Posterior vena cava (tissue), 2 donors: ENCODE measurements around the gene LGALS1. TPM values are rescaled to one million over a fixed set of nuclear protein-coding genes. Genes with fewer than 3 reads are reported as not detected.

Experiments used
- DNase-seq: peaks from one replicate; pipeline ENCODE4 v3.0.0-alpha.2; 2020; ENCODE audit warnings: low spot score
- intact Hi-C, 2 donors: fragments of 100-400 bp; cut with DNase I; formaldehyde crosslinking; loops; one replicate each; pipeline versions ENCODE4 v1.14.1 to v1.14.2; 2022 to 2023
- long read RNA-seq, 2 donors: library from polyadenylated mRNA; unstranded; transcript quantifications; one replicate each; pipeline ENCODE4 v2.0.0, GENCODE V29; 2020 to 2021
- total RNA-seq, 2 donors: library from RNA; stranded (reverse); fragmentation: NEBNext Ultra II Directional; extraction: Animal tissue kit (Norgen Biotek cat#: 25700); gene quantifications; one replicate each; pipeline ENCODE4 v1.2.1, GENCODE V29; 2021
- donor health status: DM: yes; HTN: yes; CAD: no.
- donor health status: DM: yes; HTN: yes; CAD: no.

Gene LGALS1
- 1,000 to 10,000 TPM; 1,140 to 1,213 TPM for total RNA-seq
- long read RNA-seq, donor 1, transcript LGALS1-201 (4 exons, 560 nt): major isoform, 74 of 84 reads
- long read RNA-seq, donor 1, partial matches to known transcripts: 9 of 84 reads
- long read RNA-seq, donor 1, other reads (novel, unspliced or antisense): 0 of 84 reads
- long read RNA-seq, donor 2, transcript LGALS1-201 (4 exons, 560 nt): major isoform, 134 of 155 reads
- long read RNA-seq, donor 2, partial matches to known transcripts: 15 of 155 reads
- long read RNA-seq, donor 2, other reads (novel, unspliced or antisense): 6 of 155 reads

GRCh38 chr22:37674951-37675929 is at the start of gene LGALS1:
LGALS1 (plus strand) TSS chr22:37675636; CDS start chr22:37675703, 67 bp downstream.
- intact Hi-C loops: no loop called here
- peak; percentile 99 for DNase-seq

GRCh38 chr22:37625737-37626136 is 49.7 kb upstream of the LGALS1 start:
- intact Hi-C loops: loop anchor here in 1 of 2 donors (2.0 kb wide), 1 partner anchor 65 kb away; the partner anchor contains the start of gene CDC42EP1
- DNase-seq: no peak

- peak; percentile 93 for DNase-seq
- intact Hi-C loops: no loop called here
Measured at GRCh38 chr22:37626144-37626543, 49.3 kb upstream of the LGALS1 start.

GRCh38 chr22:37626556-37627075 is 48.8 kb upstream of the LGALS1 start:
- no peak for DNase-seq
- intact Hi-C loops: no loop called here

GRCh38 chr22:37627121-37627520 is 48.3 kb upstream of the LGALS1 start:
- DNase-seq: no peak
- intact Hi-C loops: no loop called here

- no peak for DNase-seq
- intact Hi-C loops: no loop called here
Measured at GRCh38 chr22:37627545-37627944, 47.9 kb upstream of the LGALS1 start.

DNA sequence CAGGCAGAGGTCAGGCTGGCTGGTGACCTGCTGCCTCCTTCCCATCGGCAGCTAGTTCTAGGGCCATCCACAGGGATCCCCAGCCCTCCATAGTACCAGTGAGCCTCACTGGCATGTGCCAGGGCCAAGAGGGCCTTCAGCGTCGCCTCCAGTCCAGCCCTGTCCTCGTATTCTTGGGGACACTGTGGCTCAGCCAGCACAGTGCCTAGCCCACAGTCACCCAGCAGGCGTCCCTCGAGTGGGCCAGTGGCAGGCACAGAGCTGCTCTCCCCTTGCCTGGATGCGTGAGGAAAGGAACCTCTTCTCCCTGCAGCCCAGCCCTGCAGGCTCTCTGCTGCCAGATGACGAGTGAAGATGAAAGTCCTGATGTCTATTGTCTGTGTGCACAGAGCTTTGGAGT is 46.6 kb upstream of the LGALS1 start:
- intact Hi-C loops: no loop called here

DNA sequence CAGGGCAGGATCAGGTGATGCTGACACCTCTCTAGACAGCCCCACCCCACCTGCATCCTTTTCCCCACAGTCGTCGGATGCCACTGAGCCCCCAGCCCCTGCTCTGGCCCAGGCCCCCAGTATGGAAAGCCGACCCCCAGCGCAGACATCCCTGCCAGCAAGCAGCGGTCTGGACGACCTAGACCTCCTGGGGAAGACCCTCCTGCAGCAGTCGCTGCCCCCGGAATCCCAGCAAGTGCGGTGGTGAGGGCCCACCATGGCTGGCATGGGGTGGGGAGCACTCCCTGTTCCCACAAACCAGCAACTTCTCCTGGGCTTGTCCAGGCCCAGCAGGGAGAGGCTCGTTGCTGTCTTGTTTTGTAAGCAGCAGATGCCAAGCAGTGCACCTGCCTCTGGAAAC is 45.5 kb upstream of the LGALS1 start:
- DNase-seq: no peak
- intact Hi-C loops: no loop called here

More for the DNA sequence above, 46.6 kb upstream of the LGALS1 start:
- DNase-seq: no peak

- intact Hi-C loops: no loop called here
- DNase-seq: no peak
Measured at GRCh38 chr22:37630839-37631435, 44.5 kb upstream of the LGALS1 start.

DNA sequence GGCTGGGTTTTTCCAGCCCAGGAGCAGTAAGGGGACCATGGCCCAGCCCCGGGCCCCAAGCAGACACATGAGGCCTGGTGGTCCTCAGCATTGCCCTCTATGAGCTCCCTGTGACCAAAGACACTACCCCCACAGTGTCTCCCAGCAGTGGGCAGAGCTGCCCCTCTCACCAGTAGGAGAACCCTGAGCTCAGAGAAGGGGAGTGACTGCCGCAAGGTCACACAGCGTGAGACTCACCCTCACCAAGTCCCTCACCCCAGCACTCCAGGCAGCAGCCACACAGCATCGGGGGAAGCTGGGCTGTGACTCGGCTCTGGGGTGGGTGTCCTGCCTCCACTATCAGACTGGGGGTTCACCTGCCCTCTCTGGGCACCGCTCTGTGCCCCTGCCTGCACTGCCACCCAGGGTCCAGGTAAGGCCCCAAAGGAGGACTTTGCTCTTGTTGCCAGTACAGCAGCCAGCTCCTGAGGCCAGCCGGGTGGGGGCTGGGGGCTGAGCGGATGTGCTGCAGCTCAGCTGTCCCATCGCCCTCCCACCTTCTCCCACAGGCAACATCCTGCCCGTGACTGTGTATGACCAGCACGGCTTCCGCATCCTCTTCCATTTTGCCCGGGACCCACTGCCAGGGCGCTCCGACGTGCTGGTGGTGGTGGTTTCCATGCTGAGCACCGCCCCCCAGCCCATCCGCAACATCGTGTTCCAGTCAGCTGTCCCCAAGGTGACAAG is 43.8 kb upstream of the LGALS1 start:
- intact Hi-C loops: no loop called here
- DNase-seq: no peak

DNA sequence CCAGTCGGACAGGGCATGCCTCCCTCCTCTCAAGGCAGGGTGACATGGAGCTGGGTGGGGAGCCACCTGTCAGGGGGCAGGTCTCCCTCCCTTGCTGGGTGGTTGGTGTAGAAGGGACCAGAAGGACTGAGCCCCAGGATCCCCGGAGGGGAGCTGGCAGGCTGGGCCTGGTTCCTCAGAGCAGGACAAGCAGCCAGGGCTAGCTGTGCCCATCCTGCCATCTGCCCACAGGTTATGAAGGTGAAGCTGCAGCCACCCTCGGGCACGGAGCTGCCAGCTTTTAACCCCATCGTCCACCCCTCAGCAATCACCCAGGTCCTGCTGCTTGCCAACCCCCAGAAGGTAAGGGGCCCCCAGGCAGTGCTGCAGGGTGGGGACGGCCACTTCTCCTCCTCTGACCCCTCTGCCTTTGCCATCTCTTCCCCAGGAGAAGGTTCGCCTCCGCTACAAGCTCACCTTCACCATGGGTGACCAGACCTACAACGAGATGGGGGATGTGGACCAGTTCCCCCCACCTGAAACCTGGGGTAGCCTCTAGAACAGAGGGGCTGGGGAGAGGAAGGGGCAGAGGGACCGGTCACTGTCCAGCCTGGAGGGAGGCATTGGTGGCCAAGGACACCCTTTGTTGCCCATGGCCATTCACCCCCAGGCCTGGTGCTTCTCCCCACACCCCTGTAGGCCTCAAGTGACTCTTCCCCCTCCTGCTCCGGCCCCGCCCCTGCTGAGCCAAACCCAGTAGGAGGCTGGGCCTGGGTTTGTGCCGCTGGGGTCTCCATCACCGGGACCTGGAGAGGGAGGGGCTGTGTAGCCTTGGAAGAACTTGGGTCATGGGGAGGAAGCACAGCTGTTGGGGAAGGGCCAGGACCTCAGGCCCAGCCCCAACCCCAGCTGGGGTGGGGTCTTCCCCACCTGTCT is 43.0 kb upstream of the LGALS1 start:
- no peak for DNase-seq
- intact Hi-C loops: no loop called here

DNA sequence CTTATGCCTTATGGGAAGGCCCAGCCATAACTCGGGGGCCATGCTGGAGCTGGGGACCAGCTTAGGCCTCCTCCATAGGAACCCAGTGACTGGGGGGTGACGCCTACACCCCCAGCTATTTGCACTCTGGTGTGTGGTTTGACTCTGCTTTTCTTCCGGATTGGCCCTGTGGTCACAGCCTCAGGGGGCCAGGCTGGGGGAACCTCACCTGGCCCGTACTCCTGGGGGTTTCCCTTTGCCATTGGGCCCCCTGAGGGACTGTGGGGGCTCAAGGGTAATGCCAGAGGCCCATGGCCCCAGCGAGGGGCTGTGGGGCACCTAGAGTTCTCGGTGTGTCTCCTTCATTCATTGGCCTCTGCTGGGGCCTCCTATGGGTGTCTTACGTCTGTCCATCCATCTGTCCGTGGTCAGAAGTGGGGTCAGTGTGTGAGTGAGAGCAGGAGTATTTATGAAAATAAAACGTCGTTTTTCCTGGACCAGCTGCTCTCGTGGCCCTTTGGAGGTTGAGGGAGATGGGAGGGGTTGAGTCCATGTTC is 42.3 kb upstream of the LGALS1 start:
- intact Hi-C loops: no loop called here
- no peak for DNase-seq

- intact Hi-C loops: no loop called here
- peak; percentile 96 for DNase-seq
Measured at GRCh38 chr22:37633625-37634416, 41.6 kb upstream of the LGALS1 start.

DNA sequence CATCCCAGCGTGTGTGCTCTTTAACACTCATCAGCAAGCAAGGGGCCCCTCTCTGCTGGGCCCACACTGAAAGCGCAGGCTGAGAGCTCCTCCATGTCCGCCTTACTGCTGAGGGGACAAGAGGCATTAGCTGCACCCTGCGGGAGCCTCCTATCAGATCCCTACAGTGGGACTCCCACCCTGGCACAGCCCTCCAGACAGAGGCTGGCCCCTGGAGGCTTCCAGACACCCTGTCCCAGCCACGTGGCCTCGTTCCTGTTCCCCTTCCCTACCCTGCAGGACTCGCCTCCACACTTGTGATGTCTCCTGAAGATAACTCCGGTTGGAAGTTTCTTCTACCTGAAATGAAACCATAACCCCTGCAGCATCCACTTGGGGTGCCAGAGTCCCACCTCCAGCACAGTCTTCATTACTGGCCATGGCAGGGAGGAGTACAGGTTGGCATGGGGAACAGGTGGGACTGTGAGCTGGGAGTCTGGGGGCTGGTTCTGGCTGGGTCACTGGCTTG is 41.0 kb upstream of the LGALS1 start:
- no peak for DNase-seq
- intact Hi-C loops: no loop called here

GRCh38 chr22:37635157-37635556 is 40.3 kb upstream of the LGALS1 start:
- intact Hi-C loops: loop anchor here in 1 of 2 donors (5.0 kb wide), 1 partner anchor 167 kb away; no protein-coding TSS in a partner anchor
- no peak for DNase-seq

GRCh38 chr22:37636186-37636948 is 39.1 kb upstream of the LGALS1 start:
- no peak for DNase-seq
- intact Hi-C loops: loop anchor here in 1 of 2 donors (5.0 kb wide), 1 partner anchor 166 kb away; no protein-coding TSS in a partner anchor
